ENCODE data around the gene DOK5.

GRCh38 chr20:54639941-54640340 is 164.5 kb downstream of the DOK5 start:
- TF ChIP-seq POLR2AphosphoS5 (IDR thresholded peaks at IDR 0.05) (no peak), CTCF (IDR thresholded peaks at IDR 0.05) (no peak)

Measured in prostate gland (tissue), 2 donors.